ENCODE measurements around the gene KLHL42.

KLHL42 gene

DNA sequence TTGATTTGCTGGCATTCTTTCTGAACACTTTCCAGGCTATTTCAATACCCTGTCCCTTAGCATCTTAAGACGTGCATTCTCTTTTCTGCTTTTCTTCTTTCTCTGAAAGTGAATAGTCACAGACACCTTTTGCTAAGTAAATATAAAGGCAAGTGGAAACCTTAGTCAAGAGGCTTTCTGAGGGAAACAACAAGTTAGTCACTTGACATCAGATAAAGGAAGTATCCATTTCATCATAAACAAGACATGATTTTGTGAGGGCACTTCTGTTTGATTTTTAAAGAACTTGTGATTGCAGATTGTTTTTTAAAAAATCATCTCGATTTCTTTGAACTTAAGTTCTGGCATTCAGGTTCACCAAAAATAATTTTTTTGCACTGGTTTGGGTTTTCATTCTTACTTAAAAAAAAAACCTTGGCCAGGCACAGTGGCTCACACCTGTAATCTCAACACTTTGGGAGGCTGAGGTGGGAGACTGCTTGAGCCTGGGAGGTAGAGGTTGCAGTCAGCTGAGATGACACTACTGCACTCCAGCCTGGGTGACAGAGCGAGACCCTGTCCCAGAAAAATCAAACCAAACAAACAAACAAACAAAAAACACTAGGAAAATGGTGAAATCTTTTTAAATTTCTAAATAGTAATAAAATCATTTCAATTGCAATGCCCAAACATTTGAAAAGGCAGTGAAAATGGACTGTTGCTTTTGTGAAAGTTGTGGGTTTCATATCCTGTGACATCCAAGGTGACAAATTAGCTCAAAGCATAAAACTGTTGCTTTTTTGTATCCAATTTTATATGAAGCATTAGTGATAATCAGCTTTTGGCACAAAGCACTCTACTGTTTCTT lies 8.3 kb upstream of the KLHL42 start:
- no peak overlapping the region for H3K4me3 Mint-ChIP-seq
- no peak overlapping the region for H3K27ac Mint-ChIP-seq
- ATAC-seq, result no peak
- no peaks in the 10 kb centered on the region for H3K27me3 Mint-ChIP-seq
- no peaks in the 10 kb centered on the region for H3K9me3 Mint-ChIP-seq
- no peaks in the 10 kb centered on the region for H3K36me3 Mint-ChIP-seq
- H3K4me1 Mint-ChIP-seq, result no peaks in the 10 kb centered on the region

DNA sequence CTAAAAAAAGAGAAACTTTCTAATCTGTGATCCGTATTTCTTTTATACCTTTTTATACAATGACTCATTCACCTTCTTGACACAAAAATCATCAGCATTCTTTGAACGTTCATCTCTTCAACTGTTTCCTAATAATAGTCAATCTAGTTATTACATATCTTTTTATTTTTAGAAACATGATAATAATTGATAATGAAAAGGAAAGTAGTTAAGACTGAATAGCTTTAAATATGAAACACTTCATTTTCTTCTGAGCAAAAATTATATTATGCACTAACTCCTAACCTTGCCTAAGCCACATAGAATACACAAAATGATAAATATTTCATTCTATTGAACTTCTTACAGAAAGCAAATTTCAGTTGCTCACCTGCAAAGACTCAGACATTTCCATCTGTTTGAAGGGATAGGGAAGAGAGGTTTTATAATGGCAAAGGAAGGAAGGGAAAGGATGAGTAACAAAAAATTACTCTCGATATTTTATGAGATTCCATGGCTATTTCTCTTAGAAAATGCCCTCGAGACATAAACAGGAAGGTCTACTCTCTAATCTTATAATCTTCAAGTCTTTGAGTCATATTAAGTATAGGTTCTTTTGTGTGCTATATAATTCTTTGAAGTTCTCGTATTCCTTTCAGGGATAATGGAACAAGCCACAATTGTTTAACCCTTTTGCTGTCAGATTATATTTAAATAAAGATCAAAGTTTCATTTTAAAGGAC lies 7.5 kb upstream of the KLHL42 start:
- Mint-ChIP-seq H3K27ac (no peak overlapping the region), H3K9me3 (no peaks in the 10 kb centered on the region), H3K27me3 (no peaks in the 10 kb centered on the region), H3K36me3 (no peaks in the 10 kb centered on the region), H3K4me3 (no peak overlapping the region), H3K4me1 (no peaks in the 10 kb centered on the region)
- ATAC-seq, result no peak

DNA sequence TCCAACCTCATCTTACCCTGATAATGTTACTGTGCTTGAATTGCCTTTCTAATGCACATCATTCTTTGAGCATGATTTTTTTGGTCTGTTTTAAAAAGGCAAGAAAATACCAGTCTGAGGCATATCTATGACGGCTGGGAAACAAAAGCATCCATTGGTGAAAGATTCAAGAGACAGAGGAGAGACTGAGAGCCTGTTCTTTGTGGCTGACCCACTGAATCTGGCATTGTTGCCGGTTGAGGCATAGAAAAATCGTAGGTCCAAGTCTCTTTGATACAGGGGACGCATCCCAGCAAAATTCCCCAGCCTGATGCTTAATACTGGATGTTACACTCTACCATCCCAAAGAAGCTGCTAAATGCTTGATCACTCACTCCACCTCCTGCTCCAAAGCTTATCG lies 2.9 kb upstream of the KLHL42 start:
- Mint-ChIP-seq H3K4me3 (no peak overlapping the region), H3K4me1 (peaks cover 21% of the 10 kb centered on the region), H3K27ac (no peak overlapping the region), H3K27me3 (no peaks in the 10 kb centered on the region), H3K9me3 (no peaks in the 10 kb centered on the region), H3K36me3 (peaks cover 6% of the 10 kb centered on the region)
- ATAC-seq, result no peak

DNA sequence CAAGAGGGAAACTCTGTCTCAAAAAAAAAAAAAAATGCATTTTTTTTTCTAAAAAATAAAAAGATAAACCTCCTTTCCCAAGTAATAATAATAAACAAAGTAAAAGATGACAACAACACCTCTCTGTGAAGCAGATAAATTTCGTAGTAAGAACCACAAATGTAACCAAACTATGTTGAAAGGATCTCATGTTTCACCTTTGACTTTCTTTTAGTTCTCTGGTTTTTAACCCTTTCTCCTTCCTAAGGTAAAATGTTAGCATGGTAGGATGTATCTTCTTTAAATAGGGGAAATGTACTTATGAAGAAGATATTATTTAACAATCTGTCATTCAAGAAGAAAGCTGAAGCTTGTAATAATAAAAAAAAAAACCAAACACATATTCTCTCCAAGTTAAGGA lies 1.8 kb upstream of the KLHL42 start:
- H3K27ac Mint-ChIP-seq, result no peak overlapping the region
- peaks cover 32% of the 10 kb centered on the region for H3K4me1 Mint-ChIP-seq
- no peak for ATAC-seq
- no peaks in the 10 kb centered on the region for H3K27me3 Mint-ChIP-seq
- peaks cover 6% of the 10 kb centered on the region for H3K36me3 Mint-ChIP-seq
- H3K4me3 Mint-ChIP-seq, result no peak overlapping the region
- H3K9me3 Mint-ChIP-seq, result no peaks in the 10 kb centered on the region

DNA sequence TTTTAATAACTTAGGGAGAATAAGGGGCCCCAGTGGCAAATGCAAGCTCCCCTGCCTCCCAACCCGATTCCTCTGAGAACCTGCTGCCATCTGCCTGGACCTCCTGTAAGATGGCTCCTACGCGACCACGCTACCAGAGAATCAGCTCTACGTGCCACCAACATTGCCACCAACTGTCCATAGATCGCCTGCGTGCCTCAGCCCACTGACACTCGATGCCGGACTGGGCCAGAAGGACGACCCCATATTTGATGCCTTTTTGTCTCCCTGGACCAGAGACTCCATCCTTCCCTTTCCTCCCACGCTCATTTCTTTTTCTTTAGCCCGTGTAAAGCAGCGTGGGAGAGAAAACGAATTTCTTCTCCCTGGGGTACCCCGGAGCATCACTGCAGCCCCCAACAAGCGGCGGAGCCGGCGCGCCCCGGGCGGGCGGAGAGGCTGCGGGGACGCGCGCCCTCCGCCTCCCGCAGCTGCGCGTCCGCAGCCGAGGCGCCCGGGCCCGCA lies 565 bp upstream of the KLHL42 start:
- H3K4me3 Mint-ChIP-seq, result peak overlapping the region; percentile 83
- peak overlapping the region; percentile 71 for H3K27ac Mint-ChIP-seq
- H3K4me1 Mint-ChIP-seq, result peaks cover 34% of the 10 kb centered on the region
- peaks cover 6% of the 10 kb centered on the region for H3K36me3 Mint-ChIP-seq
- ATAC-seq, result peak; percentile 41
- no peaks in the 10 kb centered on the region for H3K9me3 Mint-ChIP-seq
- no peaks in the 10 kb centered on the region for H3K27me3 Mint-ChIP-seq

DNA sequence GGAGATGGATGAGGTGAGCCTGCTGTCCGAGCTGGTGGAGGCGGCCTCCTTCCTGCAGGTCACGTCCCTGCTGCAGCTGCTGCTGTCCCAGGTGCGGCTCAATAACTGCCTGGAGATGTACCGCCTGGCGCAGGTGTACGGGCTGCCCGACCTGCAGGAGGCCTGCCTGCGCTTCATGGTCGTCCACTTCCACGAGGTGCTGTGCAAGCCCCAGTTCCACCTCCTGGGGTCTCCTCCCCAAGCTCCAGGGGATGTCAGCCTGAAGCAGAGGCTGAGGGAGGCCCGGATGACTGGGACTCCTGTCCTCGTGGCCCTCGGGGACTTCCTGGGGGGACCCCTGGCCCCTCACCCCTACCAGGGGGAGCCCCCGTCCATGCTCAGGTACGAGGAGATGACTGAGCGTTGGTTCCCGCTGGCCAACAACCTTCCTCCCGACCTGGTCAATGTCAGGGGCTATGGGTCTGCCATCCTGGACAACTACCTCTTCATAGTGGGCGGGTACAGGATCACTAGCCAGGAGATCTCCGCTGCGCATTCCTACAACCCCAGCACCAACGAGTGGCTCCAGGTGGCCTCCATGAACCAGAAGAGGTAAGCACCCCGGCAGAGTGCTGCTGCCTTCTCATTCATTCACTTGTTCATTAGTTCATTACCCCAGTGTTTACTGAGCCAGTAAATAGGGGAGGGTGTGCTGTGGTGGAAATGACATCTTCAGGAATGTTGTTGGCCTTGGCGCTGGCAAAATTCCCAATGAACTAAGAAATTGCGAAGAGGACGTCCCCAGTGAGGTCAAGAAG lies 777 bp downstream of the KLHL42 start:
- no peaks in the 10 kb centered on the region for H3K9me3 Mint-ChIP-seq
- peak overlapping the region; percentile 83 for H3K4me3 Mint-ChIP-seq
- peaks cover 39% of the 10 kb centered on the region for H3K4me1 Mint-ChIP-seq
- no peaks in the 10 kb centered on the region for H3K27me3 Mint-ChIP-seq
- peak; percentile 62 for ATAC-seq
- H3K36me3 Mint-ChIP-seq, result peaks cover 6% of the 10 kb centered on the region
- H3K27ac Mint-ChIP-seq, result peak overlapping the region; percentile 71

DNA sequence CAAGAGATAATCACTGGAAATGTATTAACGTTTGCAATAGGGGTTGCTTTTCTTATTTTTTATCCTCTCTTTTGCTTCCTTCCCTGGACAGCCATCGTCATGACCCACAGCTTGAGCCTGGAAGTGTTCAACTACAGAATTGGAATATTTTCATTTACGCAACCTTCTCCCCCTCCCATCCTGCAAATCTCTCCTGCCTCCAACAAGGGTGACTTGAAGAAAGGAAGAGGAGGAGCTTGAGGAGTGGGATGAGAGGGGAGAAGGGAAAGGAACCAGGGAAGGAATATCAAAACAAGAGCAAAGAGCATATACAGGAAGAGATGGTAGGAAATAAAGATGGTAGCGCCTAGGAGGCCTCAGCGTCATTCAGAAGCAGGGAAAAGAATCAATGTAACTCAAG lies 1.6 kb downstream of the KLHL42 start:
- H3K4me3 Mint-ChIP-seq, result peak overlapping the region; percentile 83
- no peak overlapping the region for H3K27ac Mint-ChIP-seq
- peaks cover 39% of the 10 kb centered on the region for H3K4me1 Mint-ChIP-seq
- no peaks in the 10 kb centered on the region for H3K9me3 Mint-ChIP-seq
- H3K27me3 Mint-ChIP-seq, result no peaks in the 10 kb centered on the region
- ATAC-seq, result no peak
- H3K36me3 Mint-ChIP-seq, result peaks cover 6% of the 10 kb centered on the region

DNA sequence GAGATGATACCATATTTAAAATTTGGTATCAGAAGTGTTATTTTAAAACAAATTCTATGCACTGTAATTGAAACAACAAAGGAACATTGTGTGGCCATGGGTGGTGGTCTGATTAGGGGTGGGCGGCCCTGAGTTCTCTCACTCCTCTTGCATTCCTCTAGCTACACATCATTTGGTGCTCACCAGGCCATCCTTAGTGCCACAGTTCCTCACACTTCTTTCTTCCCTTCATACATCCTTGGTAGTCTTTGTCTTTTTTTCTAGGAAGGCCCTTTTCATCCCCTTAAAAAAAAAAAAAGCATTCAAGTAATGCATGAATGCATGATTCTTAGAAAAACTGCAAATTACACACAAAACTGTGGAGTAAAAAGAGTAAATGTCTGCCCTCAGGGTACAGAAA lies 2.4 kb downstream of the KLHL42 start:
- ATAC-seq, result no peak
- Mint-ChIP-seq H3K4me1 (peaks cover 39% of the 10 kb centered on the region), H3K36me3 (peaks cover 6% of the 10 kb centered on the region), H3K4me3 (no peak overlapping the region), H3K27me3 (no peaks in the 10 kb centered on the region), H3K27ac (no peak overlapping the region), H3K9me3 (no peaks in the 10 kb centered on the region)

DNA sequence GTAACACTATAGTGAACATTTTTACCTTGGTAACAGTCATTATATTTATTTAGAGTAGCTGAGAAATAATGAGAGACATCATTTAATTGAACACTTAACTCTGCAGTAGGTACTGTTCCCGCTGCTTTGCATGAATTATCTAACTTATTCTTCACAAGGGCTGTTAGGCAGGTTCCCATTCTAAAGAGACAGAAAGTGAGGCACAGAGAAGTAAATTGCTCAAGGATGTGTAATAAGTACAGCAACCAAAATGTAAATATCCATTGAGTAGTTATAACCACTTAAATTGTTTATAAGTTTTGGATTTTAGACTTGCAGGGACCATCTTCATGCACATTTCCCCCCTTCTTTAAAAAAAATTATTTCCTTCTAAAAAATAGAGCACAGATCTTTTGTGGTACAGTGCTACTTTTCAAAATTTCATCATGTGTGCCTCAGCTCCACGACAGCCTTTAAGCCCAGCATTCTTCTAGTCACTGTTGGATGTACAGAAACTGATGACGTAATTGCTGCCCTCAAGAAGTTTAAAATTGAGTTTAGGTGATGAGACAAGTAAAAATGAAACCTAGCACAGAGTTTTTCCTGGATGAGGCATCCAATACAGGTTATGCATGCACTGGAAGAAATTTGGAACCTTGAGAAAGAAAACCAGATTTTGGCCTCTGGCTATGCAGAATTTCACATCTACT lies 6.0 kb downstream of the KLHL42 start:
- no peak for ATAC-seq
- Mint-ChIP-seq H3K27me3 (no peaks in the 10 kb centered on the region), H3K36me3 (peaks cover 6% of the 10 kb centered on the region), H3K4me1 (peaks cover 29% of the 10 kb centered on the region), H3K9me3 (no peaks in the 10 kb centered on the region), H3K4me3 (no peak overlapping the region), H3K27ac (no peak overlapping the region)

DNA sequence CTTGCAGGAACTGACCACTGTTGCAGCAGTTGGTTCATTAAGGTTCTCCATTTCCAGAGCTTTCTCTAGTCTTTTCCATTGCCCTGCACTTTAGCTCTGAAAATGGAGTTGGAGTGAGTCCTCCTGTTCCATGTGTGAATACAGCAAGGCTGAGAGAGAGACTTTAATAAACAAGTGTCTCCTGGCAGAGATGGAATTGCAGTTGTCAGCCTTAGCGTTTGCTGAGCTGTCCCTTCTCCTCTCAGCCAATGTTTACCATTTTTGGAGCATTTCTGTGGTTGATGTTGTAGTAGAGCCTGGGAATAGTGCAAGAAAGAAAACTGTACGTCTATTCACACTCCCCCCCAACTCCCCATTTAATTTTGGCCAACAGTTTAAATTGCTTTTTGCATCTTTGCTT lies 7.5 kb downstream of the KLHL42 start:
- no peak for ATAC-seq
- no peaks in the 10 kb centered on the region for H3K9me3 Mint-ChIP-seq
- H3K4me3 Mint-ChIP-seq, result no peak overlapping the region
- H3K36me3 Mint-ChIP-seq, result peaks cover 12% of the 10 kb centered on the region
- peaks cover 14% of the 10 kb centered on the region for H3K4me1 Mint-ChIP-seq
- no peak overlapping the region for H3K27ac Mint-ChIP-seq
- H3K27me3 Mint-ChIP-seq, result no peaks in the 10 kb centered on the region

DNA sequence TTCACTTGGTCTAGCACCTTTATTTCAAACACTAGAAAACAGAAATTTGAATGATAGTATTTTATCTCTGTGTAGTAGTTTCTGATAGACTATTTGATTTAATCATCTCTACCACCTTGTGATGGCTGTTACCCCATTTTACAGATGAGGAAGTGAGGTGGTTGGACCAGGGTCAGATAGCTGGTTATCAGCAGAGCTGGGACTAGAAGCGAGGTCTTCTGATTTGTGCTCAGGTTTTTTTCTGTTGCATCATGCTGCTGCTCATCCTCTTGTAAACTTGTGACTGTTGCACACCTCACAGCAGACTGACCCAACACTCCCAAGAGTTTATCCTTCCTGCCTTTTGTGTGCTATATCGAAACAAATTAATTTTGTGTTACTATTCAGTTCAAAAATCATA lies 10.1 kb downstream of the KLHL42 start:
- no peak for ATAC-seq
- H3K27ac Mint-ChIP-seq, result no peak overlapping the region

DNA sequence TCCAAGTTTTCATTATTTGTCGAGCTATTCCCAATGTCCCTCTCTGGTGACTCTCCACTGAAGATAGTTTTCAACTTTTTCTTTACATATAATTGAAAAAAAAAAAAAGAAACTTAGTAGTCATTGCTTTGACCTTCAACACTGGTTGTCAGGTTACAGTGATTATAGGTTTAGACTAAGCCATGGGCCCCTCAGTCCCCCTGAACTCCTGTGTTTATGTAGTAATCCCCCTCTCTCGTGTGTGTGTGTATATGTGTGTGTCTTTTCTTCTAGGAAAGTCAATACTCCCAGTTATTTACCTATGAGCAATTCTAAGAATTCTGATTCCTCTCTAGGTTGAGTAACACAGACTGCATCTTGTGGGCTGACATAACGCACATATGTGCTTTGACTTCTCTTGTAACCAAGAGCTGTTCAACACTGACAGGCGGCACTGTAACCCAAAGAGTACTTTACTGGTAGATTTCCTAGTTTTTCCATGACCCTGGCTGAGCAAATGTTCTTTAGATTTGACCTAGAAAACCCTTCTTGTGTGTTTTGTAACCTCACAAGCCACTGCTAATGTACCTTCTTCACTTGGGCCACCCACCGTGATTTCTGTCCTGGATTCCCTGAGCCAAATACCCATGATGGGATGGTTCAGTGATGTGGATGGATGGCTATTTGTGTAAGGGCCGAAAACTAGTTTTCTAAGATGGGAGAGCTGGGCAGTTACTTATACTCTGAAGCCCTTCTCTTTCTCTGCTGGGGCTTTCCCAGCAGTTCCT lies 15.0 kb downstream of the KLHL42 start:
- peaks cover 46% of the 10 kb centered on the region for H3K36me3 Mint-ChIP-seq
- no peaks in the 10 kb centered on the region for H3K4me1 Mint-ChIP-seq
- H3K27ac Mint-ChIP-seq, result no peak overlapping the region
- no peaks in the 10 kb centered on the region for H3K9me3 Mint-ChIP-seq
- no peaks in the 10 kb centered on the region for H3K27me3 Mint-ChIP-seq
- ATAC-seq, result no peak
- H3K4me3 Mint-ChIP-seq, result no peak overlapping the region

More for the DNA sequence above, 10.1 kb downstream of the KLHL42 start:
- H3K27me3 Mint-ChIP-seq, result no peaks in the 10 kb centered on the region
- H3K4me1 Mint-ChIP-seq, result peaks cover 6% of the 10 kb centered on the region
- no peak overlapping the region for H3K4me3 Mint-ChIP-seq
- no peaks in the 10 kb centered on the region for H3K9me3 Mint-ChIP-seq
- H3K36me3 Mint-ChIP-seq, result peaks cover 27% of the 10 kb centered on the region

DNA sequence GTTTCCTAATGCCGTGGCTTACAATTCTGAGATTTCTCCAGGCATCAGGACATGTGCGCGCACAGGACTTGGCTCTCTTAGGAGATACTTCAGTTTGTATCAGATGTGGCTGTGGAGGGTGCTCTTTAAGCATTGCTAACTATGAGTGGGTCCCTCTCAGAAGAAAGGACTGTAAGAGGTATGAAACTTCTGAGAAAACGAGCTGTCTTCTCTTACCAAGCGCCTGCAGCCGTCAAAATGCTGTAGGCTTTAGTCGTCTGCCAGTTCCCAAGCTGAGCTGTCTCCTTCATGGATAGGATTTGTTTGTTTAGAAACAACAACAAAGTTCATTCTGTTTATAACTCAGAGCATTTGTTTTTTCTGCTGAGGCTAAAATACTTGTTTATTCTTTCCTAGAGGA lies 16.1 kb downstream of the KLHL42 start:
- Mint-ChIP-seq H3K9me3 (no peaks in the 10 kb centered on the region), H3K27ac (no peak overlapping the region), H3K27me3 (no peaks in the 10 kb centered on the region), H3K4me3 (no peak overlapping the region), H3K4me1 (no peaks in the 10 kb centered on the region), H3K36me3 (peaks cover 46% of the 10 kb centered on the region)
- ATAC-seq, result no peak

DNA sequence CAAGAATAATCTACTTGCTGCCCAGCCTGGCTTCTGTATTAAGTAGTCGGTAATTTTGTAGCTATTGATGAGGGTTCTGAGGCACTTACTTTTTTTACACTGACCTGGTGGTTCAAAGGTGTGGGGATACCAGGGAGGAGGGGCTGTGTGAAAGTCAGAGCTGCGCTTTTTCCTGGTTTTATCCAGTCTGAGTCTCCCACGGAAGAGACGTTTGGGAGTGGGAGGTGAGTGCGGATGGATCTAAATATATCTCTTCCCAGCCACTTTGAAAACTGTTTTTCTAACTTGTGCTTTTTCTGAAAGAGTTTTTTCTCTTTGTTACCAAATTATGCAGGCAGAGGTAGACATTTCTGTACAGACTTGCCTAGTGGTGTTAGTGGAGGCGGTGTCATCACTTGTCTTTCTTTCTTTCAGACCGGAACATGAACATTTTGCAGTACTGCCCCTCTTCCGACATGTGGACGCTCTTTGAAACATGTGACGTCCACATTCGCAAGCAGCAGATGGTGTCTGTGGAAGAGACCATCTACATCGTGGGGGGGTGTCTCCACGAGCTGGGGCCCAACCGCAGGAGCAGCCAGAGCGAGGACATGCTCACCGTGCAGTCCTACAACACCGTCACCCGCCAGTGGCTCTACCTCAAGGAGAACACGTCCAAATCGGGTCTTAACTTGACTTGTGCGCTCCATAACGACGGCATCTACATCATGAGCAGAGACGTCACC lies 17.4 kb downstream of the KLHL42 start:
- H3K4me1 Mint-ChIP-seq, result no peaks in the 10 kb centered on the region
- H3K27ac Mint-ChIP-seq, result no peak overlapping the region
- peaks cover 34% of the 10 kb centered on the region for H3K36me3 Mint-ChIP-seq
- no peak overlapping the region for H3K4me3 Mint-ChIP-seq
- H3K27me3 Mint-ChIP-seq, result no peaks in the 10 kb centered on the region
- no peaks in the 10 kb centered on the region for H3K9me3 Mint-ChIP-seq
- no peak for ATAC-seq
